HG02763 (cell line): Measurements from ENCODE around the gene VPS52.
"Not testable (repeated sequence)": the region's sequence is repeated elsewhere in the genome, so short reads cannot be mapped to it uniquely, and the experiment has no call there.

Experiments
- ATAC-seq: cut with Tn5 transposase; IDR thresholded peaks from one replicate; pipeline ENCODE4 v1.9.1; 2021; ENCODE audit warnings: mild to moderate bottlenecking, moderate library complexity; ENCODE audit not compliant: unreplicated experiment

Gene VPS52

GRCh38 chr6:33304216-33304615 is 32.5 kb upstream of the VPS52 start:
- ATAC-seq, result no peak

- no peak for ATAC-seq
Measured at GRCh38 chr6:33301877-33302276, 30.2 kb upstream of the VPS52 start.

- peak; percentile 78 for ATAC-seq
Measured at GRCh38 chr6:33299237-33299944, 27.7 kb upstream of the VPS52 start.

- ATAC-seq, result peak; percentile 26
Measured at GRCh38 chr6:33298773-33299236, 27.1 kb upstream of the VPS52 start, which contains the start of gene RGL2. Gene RGL2, minus strand, starts transcription at chr6:33298942. Its CDS starts 332 bp downstream, at chr6:33298610.

DNA sequence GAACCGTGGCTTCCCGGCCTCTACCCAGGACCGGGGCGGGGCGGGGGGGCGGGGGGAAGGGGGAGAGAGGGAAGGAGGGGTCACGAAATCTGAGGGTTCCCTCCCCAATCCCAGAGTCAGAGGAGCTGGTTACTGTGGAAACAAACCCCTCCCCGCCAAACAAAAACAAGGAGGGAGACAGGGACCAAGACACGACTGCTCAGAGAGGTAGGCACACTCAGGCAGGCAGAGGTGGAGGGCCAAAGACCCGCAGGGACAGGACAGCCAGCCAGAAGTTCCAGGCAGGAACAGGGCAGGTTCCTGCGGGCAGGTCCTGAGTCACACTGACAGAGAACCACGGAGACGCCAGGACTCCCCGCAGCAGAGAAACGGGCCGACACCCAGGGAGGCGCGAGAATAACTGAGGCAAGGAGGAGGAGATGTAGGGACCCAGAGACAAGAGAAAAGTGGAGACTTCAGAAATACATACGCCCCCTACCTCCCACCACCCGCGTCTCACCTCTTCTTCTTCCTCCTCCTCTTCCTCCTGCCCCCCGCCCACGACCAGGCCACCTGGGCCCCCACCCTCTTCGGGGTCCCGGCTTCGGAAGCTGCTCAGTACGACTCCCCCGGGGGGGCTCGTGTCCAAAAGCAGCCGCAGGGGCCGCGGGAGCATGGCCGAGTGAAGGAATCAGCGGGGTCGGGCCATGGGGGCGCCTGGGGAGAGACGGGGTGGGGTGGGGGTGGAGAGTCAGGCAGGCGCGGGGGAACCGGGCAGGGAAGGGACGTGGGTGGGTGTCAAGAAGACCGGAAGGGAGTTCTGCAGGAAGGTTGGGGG is 26.5 kb upstream of the VPS52 start:
- no peak for ATAC-seq

DNA sequence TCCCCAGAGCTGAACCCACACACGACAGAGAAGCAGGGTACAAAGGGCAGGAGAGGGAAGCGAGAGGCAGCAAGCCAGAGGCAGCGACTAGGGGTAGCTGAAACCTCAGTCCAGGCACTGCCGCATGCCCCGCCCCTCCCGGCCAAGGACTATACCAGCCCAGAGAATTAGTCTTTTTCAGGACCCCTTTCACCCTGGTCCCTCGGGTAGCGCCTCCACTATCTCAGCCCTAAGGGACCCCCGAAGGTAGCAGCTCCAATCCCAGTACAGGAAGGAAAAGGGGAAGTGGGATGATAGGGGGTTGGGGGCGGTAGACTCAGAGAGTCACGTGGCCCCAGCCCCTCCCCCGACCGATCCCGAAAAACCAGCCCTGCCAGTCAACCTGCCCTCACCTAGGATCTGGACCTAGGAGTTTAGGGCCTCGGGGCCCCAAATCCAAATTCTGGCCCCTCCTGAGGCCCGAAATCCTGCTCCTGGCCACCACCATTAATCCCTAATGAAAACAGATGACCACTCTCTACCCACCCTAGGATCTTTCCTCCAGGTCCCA is 25.8 kb upstream of the VPS52 start:
- ATAC-seq, result no peak

DNA sequence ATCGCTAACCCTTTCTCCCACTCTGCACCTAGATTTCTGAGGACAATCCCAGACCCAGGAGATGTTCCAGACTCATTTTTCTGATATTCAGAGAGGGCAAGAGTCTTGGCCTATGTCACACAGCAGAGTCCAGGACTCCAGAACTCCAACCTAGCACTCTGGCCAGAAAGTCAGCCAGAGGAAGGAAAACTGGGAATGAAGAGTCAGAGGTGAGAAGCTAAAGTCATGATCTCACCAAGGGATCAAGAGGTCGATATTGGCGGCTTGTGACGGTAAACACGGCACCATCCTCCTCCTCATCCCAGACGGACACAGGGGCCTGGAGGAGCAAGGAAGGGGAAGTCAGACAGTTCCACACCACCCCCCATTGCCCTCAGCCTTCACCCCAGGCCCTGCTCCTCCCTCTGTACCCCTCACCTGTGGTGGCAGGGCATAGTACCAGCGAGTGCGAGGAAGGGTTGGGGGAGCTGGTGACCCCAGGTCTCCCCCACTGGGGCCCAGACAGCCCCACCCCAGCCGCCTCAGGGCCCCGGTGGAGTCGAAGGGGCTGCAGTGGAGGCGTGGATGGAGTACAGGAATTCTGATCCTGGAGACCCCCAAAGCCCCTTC is 25.2 kb upstream of the VPS52 start:
- ATAC-seq, result no peak

DNA sequence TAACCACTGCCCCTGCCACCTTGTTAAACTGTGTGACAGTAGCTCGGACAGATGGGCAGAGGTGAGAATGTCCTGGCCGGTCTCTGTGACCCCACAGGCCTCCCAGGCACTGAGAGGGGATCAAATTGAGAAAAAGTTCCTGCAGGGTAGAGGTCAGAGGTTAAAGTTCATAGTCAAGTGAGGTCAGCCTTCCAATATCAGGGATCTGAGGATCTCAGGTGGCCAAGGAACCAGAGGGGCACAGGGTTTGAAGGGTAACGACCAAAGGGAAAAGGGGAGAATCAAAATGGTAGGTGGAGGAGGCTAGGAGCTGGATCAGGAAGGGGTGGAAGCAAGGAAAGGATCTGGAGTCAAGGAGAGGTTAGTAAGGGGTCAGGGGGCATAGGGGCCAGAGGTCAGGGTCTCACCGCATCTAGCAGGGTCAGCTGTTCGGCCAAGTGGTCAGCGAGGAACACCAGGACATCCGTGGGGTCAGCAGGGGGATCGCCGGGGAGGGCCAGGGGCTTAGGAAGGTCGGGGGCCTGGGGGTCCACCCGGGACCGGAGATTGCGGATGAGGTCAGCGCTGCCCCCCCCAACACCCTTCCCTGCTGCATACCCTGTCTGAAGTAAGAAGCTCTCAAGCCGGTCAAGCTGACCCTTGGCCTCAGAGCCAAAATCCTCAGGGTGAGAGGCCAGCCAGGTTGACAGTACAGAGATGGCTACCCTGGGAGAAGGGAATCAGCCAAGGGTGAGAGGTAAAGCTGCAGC is 24.1 kb upstream of the VPS52 start:
- ATAC-seq, result no peak

GRCh38 chr6:33294086-33294823 is 22.6 kb upstream of the VPS52 start:
- no peak for ATAC-seq

DNA sequence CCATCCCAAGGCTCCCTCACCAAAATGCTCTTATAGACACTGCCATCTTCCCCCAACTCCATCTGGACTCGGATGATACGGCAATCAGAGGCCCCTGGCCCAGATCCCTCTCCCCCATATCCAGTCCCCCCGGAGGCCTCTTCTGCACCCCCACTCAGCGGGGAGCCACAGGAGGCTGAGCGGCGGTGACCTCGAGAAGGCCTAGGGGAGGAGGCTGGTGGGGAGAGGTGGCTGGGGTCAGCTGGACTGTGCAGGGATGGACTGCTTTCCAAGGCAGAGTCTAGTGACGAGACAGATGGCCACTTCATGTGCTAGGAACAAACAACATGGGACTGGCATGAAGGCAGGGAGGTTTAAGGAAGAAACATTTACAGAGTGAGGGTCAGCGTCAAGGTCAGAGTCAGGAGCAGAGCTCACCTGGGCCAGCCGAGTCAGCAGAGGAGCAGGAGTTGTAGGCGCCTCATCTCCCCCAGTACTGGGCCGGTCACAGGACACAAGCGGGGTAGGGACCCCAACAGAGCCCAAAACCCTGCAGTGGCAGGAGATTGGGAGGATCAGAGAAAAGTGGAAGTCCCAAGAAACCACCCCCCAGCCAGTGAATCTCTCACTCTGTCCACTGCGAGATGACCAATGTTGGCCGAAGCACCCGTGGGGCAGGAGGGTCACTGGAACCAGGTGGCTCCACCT is 21.5 kb upstream of the VPS52 start:
- no peak for ATAC-seq

DNA sequence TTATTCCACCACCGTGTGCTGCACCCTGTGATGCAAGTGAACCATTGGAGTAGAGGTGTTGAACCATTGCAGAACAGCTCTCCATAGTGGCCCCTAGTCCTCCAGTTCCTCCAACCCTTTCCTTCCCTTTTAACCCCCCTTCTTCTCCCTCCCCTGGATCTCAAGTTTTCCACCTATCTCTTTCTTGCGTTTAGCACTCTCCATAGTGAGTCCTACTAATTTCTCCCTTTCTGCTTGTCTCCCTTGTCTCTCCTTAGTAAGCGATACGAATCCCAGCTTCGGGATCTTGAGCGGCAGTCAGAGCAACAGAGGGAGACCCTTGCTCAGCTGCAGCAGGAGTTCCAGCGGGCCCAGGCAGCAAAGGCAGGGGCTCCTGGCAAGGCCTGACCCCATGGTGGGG is 18.8 kb upstream of the VPS52 start:
- ATAC-seq, result no peak

GRCh38 chr6:33289784-33290315 is 18.2 kb upstream of the VPS52 start:
- peak; percentile 12 for ATAC-seq

DNA sequence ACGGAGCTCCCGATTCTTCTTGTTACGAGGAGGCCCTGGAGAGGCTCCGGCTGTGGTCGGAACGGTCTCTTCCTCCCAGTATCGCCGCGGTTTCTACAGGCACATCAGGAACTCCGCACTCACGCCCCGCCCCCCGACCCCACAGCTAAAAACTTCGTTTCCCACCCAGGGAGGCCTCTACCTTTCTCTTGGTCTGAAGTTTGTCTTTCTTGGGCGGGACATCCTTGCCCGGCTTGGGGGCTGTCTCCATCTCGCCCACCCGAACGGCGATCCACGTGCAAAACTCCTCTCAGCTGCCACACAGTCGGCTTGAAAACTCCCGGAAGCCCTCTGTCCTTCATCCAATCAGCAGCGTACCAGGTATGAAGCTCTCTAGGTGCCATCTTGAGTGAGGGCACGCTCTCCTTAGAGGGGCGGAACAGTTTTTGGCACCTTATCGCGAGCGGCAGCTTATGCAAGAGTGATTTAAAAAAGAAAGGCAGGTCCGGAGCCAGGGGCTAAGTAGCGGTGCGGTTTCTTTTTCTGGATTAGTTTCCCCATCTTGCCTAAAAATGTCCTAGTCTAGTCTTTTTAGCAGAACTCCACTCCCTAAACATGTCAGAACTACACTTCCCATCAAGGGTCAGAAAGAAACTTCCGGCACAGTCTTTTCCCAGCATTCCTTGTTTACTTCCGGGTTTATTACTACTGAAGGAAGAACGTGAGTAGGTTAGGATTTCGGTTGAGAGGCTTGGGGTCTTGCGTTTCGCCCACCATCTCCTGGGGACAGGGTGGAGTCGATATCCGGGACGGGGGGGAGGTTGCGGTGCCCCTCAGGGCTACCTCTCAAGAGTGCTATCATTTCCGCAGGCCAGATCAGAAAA is 17.5 kb upstream of the VPS52 start, which contains the start of the genes PFDN6 and WDR46:
PFDN6 (plus strand) TSS at position 681 of the 863 bp plus-strand sequence. CDS start 256 bp downstream, outside the sequence.
WDR46 (minus strand) TSS at position 319 of the 863 bp plus-strand sequence; CDS start at position 250, 69 bp downstream.
- ATAC-seq, result peak; percentile 77

DNA sequence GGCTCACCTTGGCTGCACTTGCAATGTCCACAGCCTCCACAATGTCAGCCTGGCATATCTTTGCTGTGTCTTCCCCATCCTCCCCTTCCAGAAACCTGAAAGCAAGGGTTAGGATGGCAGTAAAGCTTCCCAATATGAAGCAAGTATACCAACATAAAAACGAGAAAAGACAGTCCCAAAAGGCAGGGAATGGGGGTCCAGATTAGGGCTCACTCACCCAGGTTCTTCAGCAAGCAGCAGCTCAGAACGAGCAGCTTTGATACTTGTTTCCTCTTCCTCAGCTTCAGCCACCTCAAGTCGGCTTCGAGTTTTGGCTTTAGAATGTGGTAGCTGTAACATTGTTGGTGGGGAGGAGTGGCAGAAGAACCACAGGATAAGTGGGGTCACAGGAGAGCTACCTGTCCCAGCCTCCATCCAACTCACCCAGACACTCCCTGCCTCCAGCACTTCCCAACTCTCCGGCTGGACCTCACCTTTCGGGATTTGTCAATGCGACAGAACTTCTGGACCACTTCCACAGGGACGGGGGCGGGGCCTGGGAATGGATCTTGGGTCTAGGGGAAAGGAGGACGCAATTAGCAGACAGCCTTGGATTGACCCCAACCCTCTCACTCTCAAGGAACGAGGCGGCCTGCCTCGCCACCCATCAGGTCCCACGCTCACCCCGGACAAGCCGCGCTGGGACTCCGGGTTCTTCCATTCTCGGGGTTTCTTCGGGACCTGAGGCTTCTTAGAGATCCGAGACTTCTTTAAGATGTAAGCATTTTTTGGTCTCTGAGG is 16.7 kb upstream of the VPS52 start:
- no peak for ATAC-seq

DNA sequence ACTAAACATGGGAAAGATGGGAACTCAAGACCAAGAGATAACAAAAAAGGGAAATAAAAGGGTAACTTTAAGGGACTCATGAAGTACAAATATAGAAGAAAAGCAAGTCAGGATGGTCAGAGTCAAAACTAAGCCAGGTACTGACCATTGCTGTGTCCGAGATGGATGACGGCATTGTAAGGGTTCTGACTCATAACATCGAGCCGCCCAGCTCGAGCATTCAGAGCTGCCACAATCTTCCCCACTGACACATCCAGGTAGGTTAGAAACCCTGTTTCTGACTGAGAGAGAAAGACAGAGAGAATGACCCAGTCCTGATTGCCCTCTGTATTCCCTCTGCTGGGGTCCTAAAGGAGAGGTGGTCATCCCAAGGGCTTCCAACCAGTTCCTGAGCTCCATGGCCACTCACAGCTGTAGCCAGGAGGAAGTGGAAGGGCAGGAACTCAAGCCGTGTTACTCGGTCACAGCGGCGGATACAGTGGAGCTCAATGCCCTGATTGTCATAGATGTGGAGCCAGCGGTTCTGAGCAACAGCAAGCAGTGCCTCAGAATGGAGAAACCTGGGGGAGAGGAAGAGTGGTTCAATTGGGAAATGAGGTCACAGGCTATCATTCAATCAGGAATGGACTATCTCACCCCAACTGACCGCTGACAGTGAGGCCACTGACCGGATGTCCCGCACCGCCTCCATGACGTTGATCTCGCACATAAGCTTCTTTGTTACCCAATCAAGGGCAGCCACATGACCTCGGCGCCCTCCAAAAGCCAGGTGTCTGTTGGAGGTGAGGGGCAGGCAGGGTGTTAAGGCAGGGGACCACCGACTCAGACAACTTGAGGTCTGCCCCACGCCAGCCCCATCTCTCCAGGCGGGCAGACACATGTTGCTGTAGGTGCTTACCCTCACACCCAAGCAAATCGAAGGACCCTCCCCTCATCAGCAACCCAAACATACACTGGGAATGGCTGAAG is 15.6 kb upstream of the VPS52 start:
- ATAC-seq, result no peak

DNA sequence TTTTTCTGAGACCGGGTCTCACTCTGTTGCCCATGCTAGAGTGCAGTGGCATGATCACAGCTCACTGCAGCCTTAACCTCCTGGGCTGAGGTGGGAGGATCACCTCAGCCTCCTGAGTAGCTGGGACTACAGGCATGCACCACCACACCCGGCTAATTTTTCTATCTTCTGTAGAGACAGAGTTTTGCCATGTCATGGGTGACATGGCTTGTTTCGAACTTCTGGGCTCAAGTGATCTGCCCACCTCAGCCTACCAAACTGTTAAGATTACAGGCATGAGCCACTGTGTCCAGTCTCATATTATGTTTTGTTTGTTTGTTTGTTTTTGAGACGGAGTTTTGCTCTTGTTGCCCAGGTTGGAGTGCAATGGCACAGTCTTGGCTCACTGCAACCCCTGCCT is 13.5 kb upstream of the VPS52 start:
- ATAC-seq, result not testable (repeated sequence)
